ENCODE results near the gene TSPY4.
"Not testable (repeated sequence)": the region's sequence is repeated elsewhere in the genome, so short reads cannot be mapped to it uniquely, and the experiment has no call there.

The TSPY4 gene, protein sequence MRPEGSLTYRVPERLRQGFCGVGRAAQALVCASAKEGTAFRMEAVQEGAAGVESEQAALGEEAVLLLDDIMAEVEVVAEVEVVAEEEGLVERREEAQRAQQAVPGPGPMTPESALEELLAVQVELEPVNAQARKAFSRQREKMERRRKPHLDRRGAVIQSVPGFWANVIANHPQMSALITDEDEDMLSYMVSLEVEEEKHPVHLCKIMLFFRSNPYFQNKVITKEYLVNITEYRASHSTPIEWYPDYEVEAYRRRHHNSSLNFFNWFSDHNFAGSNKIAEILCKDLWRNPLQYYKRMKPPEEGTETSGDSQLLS

DNA sequence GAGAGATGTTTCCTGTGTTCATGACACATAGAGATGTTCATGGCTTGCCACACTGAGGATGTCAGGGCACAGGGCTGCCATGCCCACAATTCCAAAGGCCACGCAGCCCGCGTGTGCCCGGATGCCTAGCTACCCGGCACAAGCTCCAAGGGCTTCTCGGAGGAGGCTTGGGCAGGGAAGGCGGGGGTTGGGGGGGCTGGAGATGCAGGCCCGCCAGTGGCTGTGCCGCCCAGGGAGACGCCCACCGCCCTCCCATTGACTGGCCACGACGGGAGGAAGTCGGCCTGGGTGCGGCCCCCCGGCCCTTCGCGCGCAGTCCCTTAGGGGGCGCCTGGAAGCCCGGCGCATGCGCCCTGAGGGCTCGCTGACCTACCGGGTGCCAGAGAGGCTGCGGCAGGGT is at the start of gene TSPY4:
TSPY4 (plus strand) TSS at position 301 of the 400 bp plus-strand sequence; CDS start at position 347, 46 bp downstream.
- DNase-seq: not testable (repeated sequence)

DNA sequence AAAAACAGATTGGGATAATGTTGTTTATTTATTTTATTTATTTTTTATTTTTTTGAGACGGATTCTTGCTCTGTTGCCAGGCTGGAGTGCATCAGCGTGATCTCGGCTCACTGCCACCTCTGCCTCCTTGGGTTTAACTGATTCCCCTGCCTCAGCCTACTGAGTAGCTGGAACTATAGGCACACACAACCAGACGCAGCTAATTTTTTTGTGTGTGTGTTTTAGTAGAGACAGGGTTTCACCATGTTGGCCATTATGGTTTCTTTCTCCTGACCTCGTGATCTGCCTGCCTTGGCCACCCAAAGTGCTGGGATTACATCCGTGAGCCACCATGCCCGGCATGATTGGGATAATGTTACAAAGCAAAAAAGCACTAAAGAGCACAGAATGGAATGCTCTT is 16.3 kb upstream of the TSPY4 start:
- DNase-seq: no peak

- DNase-seq: not testable (repeated sequence)
Observed at GRCh38 chrY:9357497-9357896, 20.2 kb downstream of the TSPY4 start, which contains the start of gene TSPY8. Gene TSPY8, plus strand, starts transcription at chrY:9357797. Its CDS starts 46 bp downstream, at chrY:9357843.

Data from NCI-H2171 treated with DMSO at 0.1 percent for 48 hours (cell line).